ENCODE results near the gene RAPGEF3.

The RAPGEF3 gene

GRCh38 chr12:47755655-47756562 is 2.8 kb downstream of the RAPGEF3 start:
- DNase-seq: no peak

GRCh38 chr12:47754881-47755280 is 3.8 kb downstream of the RAPGEF3 start:
- DNase-seq: no peak

GRCh38 chr12:47754126-47754525 is 4.6 kb downstream of the RAPGEF3 start:
- DNase-seq: no peak

- DNase-seq: no peak
These were observed 5.4 kb downstream of the RAPGEF3 start for GRCh38 chr12:47753021-47754001.

GRCh38 chr12:47752552-47752951 is 6.1 kb downstream of the RAPGEF3 start:
- DNase-seq: no peak

- no peak for DNase-seq
These were observed 6.6 kb downstream of the RAPGEF3 start for GRCh38 chr12:47752121-47752520.

- DNase-seq: no peak
These were observed 7.1 kb downstream of the RAPGEF3 start for GRCh38 chr12:47751561-47751960.

- no peak for DNase-seq
These were observed 7.7 kb downstream of the RAPGEF3 start for GRCh38 chr12:47750916-47751470.

- DNase-seq: no peak
These were observed 8.4 kb downstream of the RAPGEF3 start for GRCh38 chr12:47750229-47750798.

GRCh38 chr12:47748899-47749298 is 9.8 kb downstream of the RAPGEF3 start:
- no peak for DNase-seq

- no peak for DNase-seq
These were observed 10.2 kb downstream of the RAPGEF3 start for GRCh38 chr12:47748507-47748828.

- no peak for DNase-seq
These were observed 10.8 kb downstream of the RAPGEF3 start for GRCh38 chr12:47747596-47748506.

GRCh38 chr12:47747126-47747525 is 11.6 kb downstream of the RAPGEF3 start:
- no peak for DNase-seq

GRCh38 chr12:47746523-47746922 is 12.2 kb downstream of the RAPGEF3 start:
- no peak for DNase-seq

GRCh38 chr12:47746073-47746472 is 12.6 kb downstream of the RAPGEF3 start:
- no peak for DNase-seq

- no peak for DNase-seq
These were observed 13.1 kb downstream of the RAPGEF3 start for GRCh38 chr12:47745485-47746041.

- DNase-seq: no peak
These were observed 13.8 kb downstream of the RAPGEF3 start for GRCh38 chr12:47744778-47745436.

- peak; percentile 58 for DNase-seq
These were observed 14.6 kb downstream of the RAPGEF3 start for GRCh38 chr12:47744005-47744651.

- DNase-seq: no peak
These were observed 15.3 kb downstream of the RAPGEF3 start for GRCh38 chr12:47743311-47743860.

GRCh38 chr12:47742253-47742825 is 16.3 kb downstream of the RAPGEF3 start:
- peak; percentile 75 for DNase-seq

Data from stimulated activated CD4-positive, alpha-beta T cell treated with anti-CD3 and anti-CD28 coated beads, Interleukin-12 subunit alpha, Interleukin-12 subunit beta, amount 100 ng/mL, for 4 hours (primary cell).